GM12878 (cell line): ENCODE data around the gene BEND4. TPM values are rescaled to one million over a fixed set of nuclear protein-coding genes. Genes with fewer than 3 reads are reported as not detected.

Experiments used
- ATAC-seq: fragments of 200-7000 bp; cut with Tn5 transposase; 3 replicates; pipeline ENCODE4 v1.9.1; 2020; ENCODE audit warnings: mild to moderate bottlenecking, moderate library complexity
- BruUV-seq: library from RNA; stranded (reverse); fragments of 400-500 nt; replicated peaks from 2 replicates; lab custom pipeline; 2021; lab: Mats Ljungman, UMichigan
- CTCF ChIA-PET: fragments of 300-600 bp; sonication (Branson Sonifier 250); formaldehyde crosslinking; extraction: SDS; loops from one replicate; lab custom pipeline; 2021; ENCODE audit warnings: inconsistent platforms; lab: Yijun Ruan, JAX
- POLR2A ChIA-PET: fragments of 350-600 bp; formaldehyde crosslinking; extraction: SDS; loops from one replicate; lab custom pipeline; 2021; ENCODE audit warnings: inconsistent platforms; lab: Charles Lee
- RAD21 ChIA-PET: fragments of 300-600 bp; sonication (Branson Sonifier 250); formaldehyde crosslinking; loops from one replicate; lab custom pipeline; 2023; ENCODE audit warnings: antibody characterized with exemption; ENCODE audit not compliant: unreplicated experiment; lab: Charles Lee
- SMC1A ChIA-PET: fragments of 300-600 bp; sonication (Branson Sonifier 250); formaldehyde crosslinking; loops from one replicate; lab custom pipeline; 2023; ENCODE audit not compliant: unreplicated experiment, uncharacterized antibody; lab: Charles Lee
- DNase-seq: peaks from one replicate; pipeline ENCODE4 v3.0.0-alpha.2; 2011; ENCODE audit warnings: low read depth, low spot score
- FAIRE-seq: peaks from 3 replicates; lab custom pipeline; 2011; peaks lifted over from hg19 to GRCh38; lab: Jason Lieb, UNC
- H2AFZ ChIP-seq: 2 replicates; pipeline ENCODE4 v1.6.0; 2011; ENCODE audit warnings: low read depth, low read length, control low read depth; ENCODE audit not compliant: control insufficient read depth
- H3K27ac ChIP-seq: 2 replicates; pipeline ENCODE4 v1.5.1; 2011; ENCODE audit warnings: control low read depth; ENCODE audit not compliant: control insufficient read depth, insufficient read depth
- H3K27me3 ChIP-seq, 2 experiments: replicated peaks in 1 of 2; 2 replicates each; pipeline versions ENCODE4 v1.6.0 to v1.6.1; 2011; ENCODE audit warnings: low read length in 1 of 2; ENCODE audit not compliant: control insufficient read depth in 2 of 2, insufficient read depth in 2 of 2
- H3K36me3 ChIP-seq, 2 experiments: 2 replicates each; pipeline ENCODE4 v1.5.1; 2011; ENCODE audit warnings: low read length in 1 of 2; ENCODE audit not compliant: control insufficient read depth in 2 of 2, insufficient read depth in 2 of 2
- H3K4me1 ChIP-seq: 2 replicates; pipeline ENCODE4 v1.6.1; 2011; ENCODE audit warnings: mild to moderate bottlenecking, low read length, moderate library complexity, mixed read lengths; ENCODE audit not compliant: control insufficient read depth, insufficient read depth
- H3K4me2 ChIP-seq: 2 replicates; pipeline ENCODE4 v1.6.0; 2011; ENCODE audit warnings: control low read depth; ENCODE audit not compliant: control insufficient read depth, insufficient read depth
- H3K4me3 ChIP-seq: fragments of 200-600 bp; sonication (generic); 2 replicates; pipeline ENCODE4 v1.5.1; 2016
- H3K79me2 ChIP-seq: 2 replicates; pipeline ENCODE4 v1.6.0; 2011; ENCODE audit warnings: low read length; ENCODE audit not compliant: control insufficient read depth, insufficient read depth
- H3K9ac ChIP-seq: 2 replicates; pipeline ENCODE4 v1.8.0; 2011; ENCODE audit warnings: low read length, control low read depth, mixed read lengths; ENCODE audit not compliant: control insufficient read depth, insufficient read depth
- H3K9me3 ChIP-seq: replicated peaks from 3 replicates; pipeline ENCODE4 v1.5.1; 2011; ENCODE audit warnings: mild to moderate bottlenecking, low read length; ENCODE audit not compliant: control insufficient read depth, insufficient read depth
- H4K20me1 ChIP-seq: 2 replicates; pipeline ENCODE4 v1.6.0; 2011; ENCODE audit not compliant: control insufficient read depth, insufficient read depth
- ATF7 ChIP-seq: fragments of 450-650 bp; IDR thresholded peaks from 2 replicates; pipeline ENCODE4 v1.6.1; 2016; ENCODE audit warnings: low read depth, mild to moderate bottlenecking
- BACH1 ChIP-seq: fragments of 450-650 bp; IDR thresholded peaks from 2 replicates; pipeline ENCODE4 v1.6.1; 2017; ENCODE audit warnings: mild to moderate bottlenecking, borderline replicate concordance
- E2F8 ChIP-seq: fragments of 450-650 bp; IDR thresholded peaks from 2 replicates; pipeline ENCODE4 v1.6.1; 2018; ENCODE audit warnings: mild to moderate bottlenecking, low read depth, moderate library complexity; ENCODE audit not compliant: partially characterized antibody
- EED ChIP-seq: sonication (generic); IDR thresholded peaks from 2 replicates; pipeline ENCODE4 v1.6.1; 2016; ENCODE audit warnings: antibody characterized with exemption, low read depth
- IRF4 ChIP-seq: IDR thresholded peaks from 2 replicates; pipeline ENCODE4 v1.6.1; 2011; ENCODE audit warnings: low read depth, low read length
- JUND ChIP-seq: IDR thresholded peaks from 2 replicates; pipeline ENCODE4 v1.6.1; 2012; ENCODE audit warnings: low read depth, mild to moderate bottlenecking, low read length, improper control_type of control experiment, moderate library complexity
- MAX ChIP-seq: IDR thresholded peaks from 2 replicates; pipeline ENCODE4 v1.6.1; 2012; ENCODE audit warnings: low read depth, low read length, improper control_type of control experiment
- POLR2AphosphoS5 ChIP-seq: IDR thresholded peaks from 2 replicates; pipeline ENCODE4 v1.6.1; 2011; ENCODE audit warnings: mild to moderate bottlenecking, low read length, inconsistent platforms
- WRNIP1 ChIP-seq: IDR thresholded peaks from 2 replicates; pipeline ENCODE4 v1.6.1; 2011; ENCODE audit warnings: low read depth, low read length, improper control_type of control experiment, borderline replicate concordance
- ZBTB11 ChIP-seq: fragments of 450-650 bp; formaldehyde crosslinking; IDR thresholded peaks from 2 replicates; pipeline ENCODE4 v1.5.0; 2022; ENCODE audit warnings: mild to moderate bottlenecking, missing genetic modification characterization
- ZBTB4 ChIP-seq: fragments of 450-650 bp; formaldehyde crosslinking; IDR thresholded peaks from 2 replicates; pipeline ENCODE4 v1.4.0; 2022; ENCODE audit warnings: mild to moderate bottlenecking, moderate library complexity
- ZNF24 ChIP-seq: fragments of 450-650 bp; IDR thresholded peaks from 2 replicates; pipeline ENCODE4 v1.6.1; 2017; ENCODE audit warnings: antibody characterized with exemption, mild to moderate bottlenecking
- WGBS: methylation state at CpG from one replicate; pipeline ENCODE4 v1.1.6; 2016; ENCODE audit warnings: low lambda C conversion rate; ENCODE audit not compliant: insufficient replicate concordance, insufficient coverage; ENCODE audit errors: missing lambda C conversion rate; 5-methylcytosine and 5-hydroxymethylcytosine counted together
- in situ Hi-C: fragments of 300-500 bp; cut with MboI; formaldehyde crosslinking; loops from 9 replicates; pipeline ENCODE4 v1.14.3; 2018; ENCODE audit warnings: mixed read lengths
- intact Hi-C: fragments of 100-400 bp; cut with micrococcal nuclease; formaldehyde crosslinking; loops from one replicate; pipeline ENCODE4 v1.14.2; 2022; ENCODE audit not compliant: unreplicated experiment
- polyA plus RNA-seq, 11 experiments: library from polyadenylated mRNA; depleted of rRNA in 4 of 11; unstranded in 6 of 11; stranded (reverse) in 5 of 11; fragments of >200 nt; fragmentation: Nextera tagmentation in 4 of 11; fragmentation: Illumina TruSeq in 1 of 11; extraction: Ambion mirVana in 4 of 11; extraction: Trizol in 1 of 11; gene quantifications; 1 replicate in 1 of 11; 2 replicates in 10 of 11; pipeline versions ENCODE4 v1.2.1 to v1.2.3, GENCODE V29; 2011 to 2016; ENCODE audit warnings: inconsistent platforms in 2 of 11, missing spikeins in 2 of 11, low read depth in 1 of 11
- total RNA-seq, 4 experiments: library from RNA; depleted of rRNA in 3 of 4; stranded (reverse); fragments of >200 nt in 3 of 4; fragmentation: Illumina TruSeq in 1 of 4; extraction: Trizol in 1 of 4; gene quantifications; 2 replicates each; pipeline versions ENCODE4 v1.2.1 to v1.2.3, GENCODE V29; 2013 to 2021
- TF ChIP-seq, protein P1 (sequence below): fragments of 450-650 bp; IDR thresholded peaks from 2 replicates; pipeline ENCODE4 v1.6.1; 2017; ENCODE audit warnings: low read depth, mild to moderate bottlenecking, moderate library complexity

The BEND4 gene
- total and polyA plus RNA-seq, 10 of the 15 experiments (the other 5 are each of a cell fraction or from before 2014, with no cell fraction given): under 0.01 to 0.15 (median 0.04) TPM; not detected in 1

DNA sequence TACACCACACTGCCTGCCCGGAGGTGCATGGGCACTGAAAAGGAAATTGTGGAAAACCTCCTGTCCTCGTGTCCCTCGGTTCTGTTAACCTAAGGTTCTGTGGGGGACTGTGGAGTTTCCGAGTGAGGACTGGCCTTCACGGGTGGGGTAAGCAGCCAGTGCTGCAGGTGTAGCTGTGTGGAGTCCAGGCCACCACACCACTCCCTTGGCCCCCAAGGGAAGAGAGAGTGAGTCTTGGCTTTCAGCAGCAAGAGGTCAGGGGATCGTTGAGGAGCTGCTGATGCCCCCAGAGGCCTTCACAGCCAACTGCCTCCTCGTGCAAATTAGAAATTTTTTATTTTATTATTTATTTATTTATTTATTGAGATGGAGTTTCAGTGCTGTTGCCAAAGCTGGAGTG is 20.4 kb downstream of the BEND4 start:
- DNase-seq (no peak), FAIRE-seq (no peak), ATAC-seq (no peak)
- H3K4me3 ChIP-seq: no peak overlapping the region
- ChIA-PET POLR2A (no interaction called here), CTCF (interaction anchor here (0.6 kb wide), 1 partner anchor 14 kb away, joined by 3 read pairs; no protein-coding TSS in a partner anchor), SMC1A (interaction anchor here (0.7 kb wide), 1 partner anchor 103 kb away, joined by 4 read pairs; no protein-coding TSS in a partner anchor), RAD21 (no interaction called here)
- H4K20me1 ChIP-seq: no peaks in the 10 kb centered on the region
- H3K36me3 ChIP-seq: no peaks in the 10 kb centered on the region
- in situ Hi-C loops: no loop called here
- H3K4me1 ChIP-seq: no peaks in the 10 kb centered on the region
- H3K9me3 ChIP-seq: no peaks in the 10 kb centered on the region
- 41% methylated on average over 5 of the region's 7 CpGs for WGBS
- H3K79me2 ChIP-seq: no peaks in the 10 kb centered on the region
- intact Hi-C loops: no loop called here
- no peak overlapping the region for H3K9ac ChIP-seq
- no peaks in the 10 kb centered on the region for H3K27me3 ChIP-seq
- no peak overlapping the region for H3K27ac ChIP-seq
- no TSS peak for BruUV-seq
- no peak overlapping the region for H2AFZ ChIP-seq
- no peak overlapping the region for H3K4me2 ChIP-seq
- TF ChIP-seq JUND (no peak), ATF7 (no peak), ZBTB11 (CRISPR knock-in tag) (no peak), E2F8 (no peak), ZBTB4 (CRISPR knock-in tag) (no peak), ZNF24 (no peak), WRNIP1 (no peak), POLR2AphosphoS5 (no peak), IRF4 (no peak), EED (no peak), BACH1 (no peak), MAX (no peak)
- TF ChIP-seq, protein P1, sequence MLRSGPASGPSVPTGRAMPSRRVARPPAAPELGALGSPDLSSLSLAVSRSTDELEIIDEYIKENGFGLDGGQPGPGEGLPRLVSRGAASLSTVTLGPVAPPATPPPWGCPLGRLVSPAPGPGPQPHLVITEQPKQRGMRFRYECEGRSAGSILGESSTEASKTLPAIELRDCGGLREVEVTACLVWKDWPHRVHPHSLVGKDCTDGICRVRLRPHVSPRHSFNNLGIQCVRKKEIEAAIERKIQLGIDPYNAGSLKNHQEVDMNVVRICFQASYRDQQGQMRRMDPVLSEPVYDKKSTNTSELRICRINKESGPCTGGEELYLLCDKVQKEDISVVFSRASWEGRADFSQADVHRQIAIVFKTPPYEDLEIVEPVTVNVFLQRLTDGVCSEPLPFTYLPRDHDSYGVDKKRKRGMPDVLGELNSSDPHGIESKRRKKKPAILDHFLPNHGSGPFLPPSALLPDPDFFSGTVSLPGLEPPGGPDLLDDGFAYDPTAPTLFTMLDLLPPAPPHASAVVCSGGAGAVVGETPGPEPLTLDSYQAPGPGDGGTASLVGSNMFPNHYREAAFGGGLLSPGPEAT: no peak
